ENCODE data around the gene KIF24. TPM values are rescaled to one million over a fixed set of nuclear protein-coding genes. Genes with fewer than 3 reads are reported as not detected.

KIF24 gene
- 2.1 and 2.9 TPM in 2 replicates for total RNA-seq

GRCh38 chr9:34328987-34329832, at the start of gene KIF24, which contains the start of gene NUDT2:
Gene KIF24 (minus strand): TSS chr9:34329268. CDS start chr9:34311346, 17,922 bp downstream.
Gene NUDT2 (plus strand): TSS chr9:34329569. CDS start chr9:34339040, 9,471 bp downstream.

DNA sequence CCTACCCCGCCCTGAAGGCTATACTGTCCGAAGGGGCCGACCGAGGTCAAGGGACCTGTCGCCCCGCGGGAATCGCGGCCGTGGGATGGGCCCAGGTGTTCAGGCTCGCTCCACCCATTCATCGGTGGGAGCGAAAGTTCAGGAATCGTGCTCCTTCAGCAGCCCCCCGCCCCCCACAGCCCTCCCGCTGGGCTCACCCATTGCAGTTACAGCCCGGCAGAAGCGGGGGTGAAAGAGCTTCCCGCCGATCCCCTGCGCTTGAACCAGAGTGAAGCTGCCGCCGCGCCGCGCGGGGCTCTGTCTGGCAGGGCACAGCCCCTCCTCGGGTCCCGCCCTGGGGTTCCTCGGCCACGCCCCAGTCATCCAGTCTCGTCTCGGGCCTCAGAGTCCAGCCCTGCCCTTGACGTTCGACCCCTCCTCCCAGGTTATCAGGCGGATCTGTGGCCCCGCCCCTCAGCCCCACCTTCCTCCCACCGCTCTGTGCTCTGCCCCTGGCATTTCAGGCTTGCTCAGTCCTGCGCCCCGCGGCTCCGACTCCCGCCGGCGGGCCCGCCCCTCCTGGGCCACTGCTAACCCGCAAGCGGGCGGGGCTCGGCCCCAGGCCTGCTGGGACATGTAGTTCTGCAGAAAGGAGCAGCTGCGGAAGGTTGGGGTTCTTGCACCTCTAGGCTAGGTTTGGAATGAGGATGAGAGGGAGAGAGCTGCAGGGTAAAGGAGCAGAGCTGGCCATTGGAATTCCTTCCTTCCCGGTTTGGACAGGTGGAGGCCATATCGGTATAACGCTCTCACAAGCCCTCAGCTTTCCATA, 47.7 kb upstream of the KIF24 start, which contains the start of gene MYORG:
TSS of gene MYORG (minus strand) at position 303 of the 808 bp plus-strand sequence. CDS start 3,955 bp downstream, outside the sequence.

Other genes starting within 250 kb of the KIF24 start
- gene DCAF12, start 202.6 kb downstream of the KIF24 start, total RNA-seq, result 9.6 and 10.0 TPM in 2 replicates
- gene UBAP1, start 150.2 kb downstream of the KIF24 start, total RNA-seq, result 26.8 and 29.2 TPM in 2 replicates
- gene NUDT2, start 301 bp upstream of the KIF24 start, total RNA-seq, result 35.3 and 40.7 TPM in 2 replicates
- 0.92 and 1.2 TPM in 2 replicates for gene MYORG, start 47.6 kb upstream of the KIF24 start, total RNA-seq
- 5.9 and 6.2 TPM in 2 replicates for gene FAM219A, start 129.3 kb upstream of the KIF24 start, total RNA-seq
- gene DNAI1, start 129.5 kb upstream of the KIF24 start, total RNA-seq, result not detected in 2 replicates
- gene ENHO, start 193.7 kb upstream of the KIF24 start, total RNA-seq, result not detected in 2 replicates